Measurements from ENCODE around the gene LRMDA.

GRCh38 chr10:76281659-76282058 is 850.2 kb downstream of the LRMDA start:
- no peak for TF ChIP-seq CTCF (IDR thresholded peaks at IDR 0.05; ENCODE audit: extremely low read depth in 1 of 2, insufficient read depth in 1 of 2, low read depth in 1 of 2, low read length in 2 of 2)
- TF ChIP-seq EZH2 (IDR thresholded peaks at IDR 0.05; ENCODE audit: borderline replicate concordance, low read depth, low read length, severe bottlenecking) = no peak
- TF ChIP-seq POLR2A (IDR thresholded peaks at IDR 0.05; ENCODE audit: low read depth, low read length) = no peak
- TF ChIP-seq MAX (IDR thresholded peaks at IDR 0.05; ENCODE audit: insufficient read depth, insufficient read length) = no peak
